GM12874 (cell line): ENCODE data around the gene GXYLT2.

Source experiments
- TF ChIP-seq, protein P1 (sequence below): IDR thresholded peaks from 2 replicates; pipeline ENCODE4 v1.5.1; 2011; ENCODE audit warnings: low read depth, mild to moderate bottlenecking, control low read depth, low read length, moderate library complexity; ENCODE audit not compliant: insufficient read depth

GXYLT2 gene

GRCh38 chr3:73009750-73010149, 121.9 kb downstream of the GXYLT2 start:
- TF ChIP-seq, protein P1, sequence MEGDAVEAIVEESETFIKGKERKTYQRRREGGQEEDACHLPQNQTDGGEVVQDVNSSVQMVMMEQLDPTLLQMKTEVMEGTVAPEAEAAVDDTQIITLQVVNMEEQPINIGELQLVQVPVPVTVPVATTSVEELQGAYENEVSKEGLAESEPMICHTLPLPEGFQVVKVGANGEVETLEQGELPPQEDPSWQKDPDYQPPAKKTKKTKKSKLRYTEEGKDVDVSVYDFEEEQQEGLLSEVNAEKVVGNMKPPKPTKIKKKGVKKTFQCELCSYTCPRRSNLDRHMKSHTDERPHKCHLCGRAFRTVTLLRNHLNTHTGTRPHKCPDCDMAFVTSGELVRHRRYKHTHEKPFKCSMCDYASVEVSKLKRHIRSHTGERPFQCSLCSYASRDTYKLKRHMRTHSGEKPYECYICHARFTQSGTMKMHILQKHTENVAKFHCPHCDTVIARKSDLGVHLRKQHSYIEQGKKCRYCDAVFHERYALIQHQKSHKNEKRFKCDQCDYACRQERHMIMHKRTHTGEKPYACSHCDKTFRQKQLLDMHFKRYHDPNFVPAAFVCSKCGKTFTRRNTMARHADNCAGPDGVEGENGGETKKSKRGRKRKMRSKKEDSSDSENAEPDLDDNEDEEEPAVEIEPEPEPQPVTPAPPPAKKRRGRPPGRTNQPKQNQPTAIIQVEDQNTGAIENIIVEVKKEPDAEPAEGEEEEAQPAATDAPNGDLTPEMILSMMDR, result no peak

DNA sequence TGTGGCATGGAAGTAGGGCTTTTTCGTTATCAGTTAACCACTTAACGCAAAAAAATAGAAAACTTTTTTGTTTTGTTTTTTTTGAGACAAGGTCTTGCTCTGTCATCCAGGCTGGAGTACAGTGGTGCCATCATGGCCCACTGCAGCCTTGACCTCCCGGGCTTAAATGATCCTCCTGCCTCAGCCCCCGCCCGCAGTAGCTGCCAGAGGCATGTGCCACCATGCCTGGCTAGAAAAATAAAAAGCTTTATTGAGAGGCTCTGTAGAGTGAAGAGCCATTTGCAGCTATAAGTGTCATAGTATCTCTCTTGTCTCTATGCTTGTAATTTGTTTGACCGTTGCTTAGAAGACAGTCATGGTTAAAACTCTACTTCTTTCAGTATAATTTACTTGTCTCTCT, 122.3 kb downstream of the GXYLT2 start:
- TF ChIP-seq, protein P1, result no peak

GRCh38 chr3:73018298-73018697, 130.5 kb downstream of the GXYLT2 start:
- TF ChIP-seq, protein P1, result no peak

GRCh38 chr3:73018790-73019441, 131.1 kb downstream of the GXYLT2 start:
- TF ChIP-seq, protein P1, result no peak

- TF ChIP-seq, protein P1, result no peak
Measured at GRCh38 chr3:73021301-73021835, 133.5 kb downstream of the GXYLT2 start.

DNA sequence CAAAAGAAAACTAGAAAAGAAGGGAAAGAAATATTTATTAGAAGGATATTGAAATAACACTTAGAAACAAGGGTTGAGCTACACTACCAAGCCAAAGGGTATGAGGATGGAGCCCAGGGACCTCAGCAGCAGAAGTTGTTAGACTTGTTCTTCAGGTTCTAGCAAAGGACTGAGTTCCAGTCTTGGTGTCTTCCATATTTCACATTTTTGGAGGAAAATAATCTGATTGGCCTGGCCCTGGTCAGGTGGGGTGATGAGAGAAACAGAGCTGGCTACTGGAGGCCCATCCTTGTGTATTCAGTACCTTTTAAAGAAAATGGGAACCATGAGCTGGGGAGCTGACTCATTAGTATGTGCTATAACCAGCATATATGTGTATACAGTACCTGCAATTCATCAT, 137.0 kb downstream of the GXYLT2 start:
- TF ChIP-seq, protein P1, result no peak

- TF ChIP-seq, protein P1, result no peak
Measured at GRCh38 chr3:73026111-73026759, 138.4 kb downstream of the GXYLT2 start.
